ENCODE data around the gene MAP2K3.

The MAP2K3 gene

GRCh38 chr17:21284319-21285163 is at the start of gene MAP2K3:
Gene MAP2K3 (plus strand): TSS chr17:21284711. CDS start chr17:21284921, 210 bp downstream.
- Histone ChIP-seq H3K4me1 (ENCODE audit: insufficient read depth, low read length) (peaks cover 5% of the 10 kb centered on the region; the same call in 1 of the 2 replicates), H3K4me3 (ENCODE audit: low read length) (peak within 1 kb of the TSS; percentile 86), H3K27me3 (ENCODE audit: insufficient read depth, low read length) (peaks cover 34% of the 10 kb centered on the region), H3K9me3 (ENCODE audit: insufficient read depth, low read depth, low read length) (no peaks in the 10 kb centered on the region), H3K27ac (ENCODE audit: low read length) (no peak within 1 kb of the TSS), H3K36me3 (ENCODE audit: insufficient read depth, low read depth, low read length) (no peaks in the 10 kb centered on the region), H3K9ac (ENCODE audit: low read depth, low read length) (peak within 1 kb of the TSS; percentile 77; the same call in 1 of the 2 replicates)

- Histone ChIP-seq H3K36me3 (ENCODE audit: insufficient read depth, low read depth, low read length) (no peaks in the 10 kb centered on the region), H3K27ac (ENCODE audit: low read length) (no peak overlapping the region), H3K27me3 (ENCODE audit: insufficient read depth, low read length) (no peaks in the 10 kb centered on the region), H3K4me1 (ENCODE audit: insufficient read depth, low read length) (peaks cover 9% of the 10 kb centered on the region; the same call in 1 of the 2 replicates), H3K9ac (ENCODE audit: low read depth, low read length) (no peak overlapping the region), H3K9me3 (ENCODE audit: insufficient read depth, low read depth, low read length) (no peaks in the 10 kb centered on the region), H3K4me3 (ENCODE audit: low read length) (no peak overlapping the region)
Measured at GRCh38 chr17:21235921-21236320, 48.6 kb upstream of the MAP2K3 start.

- peaks cover 9% of the 10 kb centered on the region; the same call in 1 of the 2 replicates for H3K4me1 ChIP-seq (ENCODE audit: insufficient read depth, low read length)
- H3K4me3 ChIP-seq (ENCODE audit: low read length) = peak overlapping the region; percentile 34; the same call in 1 of the 2 replicates
- H3K9ac ChIP-seq (ENCODE audit: low read depth, low read length) = peak overlapping the region; percentile 54; the same call in 1 of the 2 replicates
- no peaks in the 10 kb centered on the region for H3K36me3 ChIP-seq (ENCODE audit: insufficient read depth, low read depth, low read length)
- no peaks in the 10 kb centered on the region for H3K27me3 ChIP-seq (ENCODE audit: insufficient read depth, low read length)
- peak overlapping the region; percentile 19 for H3K27ac ChIP-seq (ENCODE audit: low read length)
- H3K9me3 ChIP-seq (ENCODE audit: insufficient read depth, low read depth, low read length) = no peaks in the 10 kb centered on the region
Measured at GRCh38 chr17:21239680-21240368, 44.7 kb upstream of the MAP2K3 start.

- Histone ChIP-seq H3K9ac (ENCODE audit: low read depth, low read length) (peak overlapping the region; percentile 54; the same call in 1 of the 2 replicates), H3K9me3 (ENCODE audit: insufficient read depth, low read depth, low read length) (no peaks in the 10 kb centered on the region), H3K36me3 (ENCODE audit: insufficient read depth, low read depth, low read length) (no peaks in the 10 kb centered on the region), H3K4me3 (ENCODE audit: low read length) (no peak overlapping the region), H3K4me1 (ENCODE audit: insufficient read depth, low read length) (peaks cover 9% of the 10 kb centered on the region; the same call in 1 of the 2 replicates), H3K27me3 (ENCODE audit: insufficient read depth, low read length) (no peaks in the 10 kb centered on the region), H3K27ac (ENCODE audit: low read length) (peak overlapping the region; percentile 19)
Measured at GRCh38 chr17:21240369-21241055, 44.0 kb upstream of the MAP2K3 start.

- Histone ChIP-seq H3K4me3 (ENCODE audit: low read length) (no peak overlapping the region), H3K27ac (ENCODE audit: low read length) (no peak overlapping the region), H3K9me3 (ENCODE audit: insufficient read depth, low read depth, low read length) (no peaks in the 10 kb centered on the region), H3K9ac (ENCODE audit: low read depth, low read length) (no peak overlapping the region), H3K27me3 (ENCODE audit: insufficient read depth, low read length) (no peaks in the 10 kb centered on the region), H3K4me1 (ENCODE audit: insufficient read depth, low read length) (peaks cover 9% of the 10 kb centered on the region; the same call in 1 of the 2 replicates), H3K36me3 (ENCODE audit: insufficient read depth, low read depth, low read length) (no peaks in the 10 kb centered on the region)
Measured at GRCh38 chr17:21241564-21241963, 42.9 kb upstream of the MAP2K3 start.

- Histone ChIP-seq H3K36me3 (ENCODE audit: insufficient read depth, low read depth, low read length) (no peaks in the 10 kb centered on the region), H3K27ac (ENCODE audit: low read length) (no peak overlapping the region), H3K4me1 (ENCODE audit: insufficient read depth, low read length) (peaks cover 9% of the 10 kb centered on the region; the same call in 1 of the 2 replicates), H3K9ac (ENCODE audit: low read depth, low read length) (no peak overlapping the region), H3K9me3 (ENCODE audit: insufficient read depth, low read depth, low read length) (no peaks in the 10 kb centered on the region), H3K27me3 (ENCODE audit: insufficient read depth, low read length) (no peaks in the 10 kb centered on the region), H3K4me3 (ENCODE audit: low read length) (no peak overlapping the region)
Measured at GRCh38 chr17:21242026-21242697, 42.3 kb upstream of the MAP2K3 start.

GRCh38 chr17:21242780-21243515 is 41.6 kb upstream of the MAP2K3 start:
- Histone ChIP-seq H3K4me3 (ENCODE audit: low read length) (no peak overlapping the region), H3K36me3 (ENCODE audit: insufficient read depth, low read depth, low read length) (no peaks in the 10 kb centered on the region), H3K9ac (ENCODE audit: low read depth, low read length) (no peak overlapping the region), H3K27me3 (ENCODE audit: insufficient read depth, low read length) (no peaks in the 10 kb centered on the region), H3K9me3 (ENCODE audit: insufficient read depth, low read depth, low read length) (no peaks in the 10 kb centered on the region), H3K4me1 (ENCODE audit: insufficient read depth, low read length) (peaks cover 9% of the 10 kb centered on the region; the same call in 1 of the 2 replicates), H3K27ac (ENCODE audit: low read length) (no peak overlapping the region)

- peaks cover 9% of the 10 kb centered on the region; the same call in 1 of the 2 replicates for H3K4me1 ChIP-seq (ENCODE audit: insufficient read depth, low read length)
- no peak overlapping the region for H3K4me3 ChIP-seq (ENCODE audit: low read length)
- no peak overlapping the region; the same call in 1 of the 2 replicates for H3K9ac ChIP-seq (ENCODE audit: low read depth, low read length)
- no peaks in the 10 kb centered on the region for H3K27me3 ChIP-seq (ENCODE audit: insufficient read depth, low read length)
- H3K9me3 ChIP-seq (ENCODE audit: insufficient read depth, low read depth, low read length) = no peaks in the 10 kb centered on the region
- no peaks in the 10 kb centered on the region for H3K36me3 ChIP-seq (ENCODE audit: insufficient read depth, low read depth, low read length)
- H3K27ac ChIP-seq (ENCODE audit: low read length) = no peak overlapping the region
Measured at GRCh38 chr17:21243516-21244303, 40.8 kb upstream of the MAP2K3 start.

GRCh38 chr17:21245639-21246084 is 38.8 kb upstream of the MAP2K3 start:
- no peak overlapping the region for H3K27ac ChIP-seq (ENCODE audit: low read length)
- no peaks in the 10 kb centered on the region for H3K9me3 ChIP-seq (ENCODE audit: insufficient read depth, low read depth, low read length)
- H3K36me3 ChIP-seq (ENCODE audit: insufficient read depth, low read depth, low read length) = no peaks in the 10 kb centered on the region
- no peak overlapping the region for H3K9ac ChIP-seq (ENCODE audit: low read depth, low read length)
- H3K27me3 ChIP-seq (ENCODE audit: insufficient read depth, low read length) = no peaks in the 10 kb centered on the region
- H3K4me3 ChIP-seq (ENCODE audit: low read length) = no peak overlapping the region
- H3K4me1 ChIP-seq (ENCODE audit: insufficient read depth, low read length) = no peaks in the 10 kb centered on the region

- no peaks in the 10 kb centered on the region for H3K4me1 ChIP-seq (ENCODE audit: insufficient read depth, low read length)
- no peak overlapping the region for H3K4me3 ChIP-seq (ENCODE audit: low read length)
- H3K27me3 ChIP-seq (ENCODE audit: insufficient read depth, low read length) = no peaks in the 10 kb centered on the region; the same call in 1 of the 2 replicates
Measured at GRCh38 chr17:21246698-21247097, 37.8 kb upstream of the MAP2K3 start.

More at GRCh38 chr17:21246698-21247097, 37.8 kb upstream of the MAP2K3 start:
- Histone ChIP-seq H3K27ac (ENCODE audit: low read length) (no peak overlapping the region), H3K9me3 (ENCODE audit: insufficient read depth, low read depth, low read length) (no peaks in the 10 kb centered on the region), H3K36me3 (ENCODE audit: insufficient read depth, low read depth, low read length) (no peaks in the 10 kb centered on the region), H3K9ac (ENCODE audit: low read depth, low read length) (no peak overlapping the region)
